HEK293 (cell line): Measurements from ENCODE around the gene SFMBT2.

ENCODE experiments used
- SCRT2 ChIP-seq: fragments of 450-650 bp; formaldehyde crosslinking; IDR thresholded peaks from 2 replicates; pipeline ENCODE4 v1.5.1; 2016; ENCODE audit warnings: missing biosample characterization, missing genetic modification characterization
- ZNF501 ChIP-seq: fragments of 450-650 bp; formaldehyde crosslinking; IDR thresholded peaks from 2 replicates; pipeline ENCODE4 v1.5.1; 2016; ENCODE audit warnings: missing biosample characterization, missing genetic modification characterization
- TF ChIP-seq, protein P1 (sequence below): fragments of 450-650 bp; formaldehyde crosslinking; IDR thresholded peaks from 2 replicates; pipeline ENCODE4 v1.5.1; 2016; ENCODE audit warnings: missing biosample characterization, missing genetic modification characterization
- TF ChIP-seq, protein P2 (sequence below): fragments of 450-650 bp; formaldehyde crosslinking; IDR thresholded peaks from 2 replicates; pipeline ENCODE4 v1.5.1; 2016; ENCODE audit warnings: missing biosample characterization, missing genetic modification characterization
- TF ChIP-seq, protein P3 (sequence below): sonication (generic); formaldehyde crosslinking; IDR thresholded peaks from 2 replicates; pipeline ENCODE4 v1.8.1; 2022; ENCODE audit warnings: mild to moderate bottlenecking, moderate library complexity, missing genetic modification reagents

DNA sequence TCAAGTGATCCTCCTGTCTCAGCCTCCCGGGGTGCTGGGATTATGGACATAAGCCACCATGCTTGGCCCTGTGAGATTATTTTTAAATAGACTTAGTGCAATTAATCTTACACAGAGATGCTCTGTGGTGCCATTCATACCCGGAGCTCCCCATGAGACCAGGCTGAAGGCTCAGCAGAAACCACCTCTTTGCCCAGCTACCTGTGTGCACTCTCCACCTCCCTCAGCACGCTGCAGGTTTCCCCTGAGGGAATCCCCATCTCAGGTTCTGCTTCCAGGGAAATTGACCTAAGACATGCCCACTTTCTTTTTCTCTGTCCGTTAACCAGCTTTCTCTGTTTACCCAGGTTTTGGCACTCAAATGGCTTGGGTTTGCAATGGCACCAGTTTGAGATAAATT is 260.5 kb downstream of the SFMBT2 start:
- TF ChIP-seq, protein P1, sequence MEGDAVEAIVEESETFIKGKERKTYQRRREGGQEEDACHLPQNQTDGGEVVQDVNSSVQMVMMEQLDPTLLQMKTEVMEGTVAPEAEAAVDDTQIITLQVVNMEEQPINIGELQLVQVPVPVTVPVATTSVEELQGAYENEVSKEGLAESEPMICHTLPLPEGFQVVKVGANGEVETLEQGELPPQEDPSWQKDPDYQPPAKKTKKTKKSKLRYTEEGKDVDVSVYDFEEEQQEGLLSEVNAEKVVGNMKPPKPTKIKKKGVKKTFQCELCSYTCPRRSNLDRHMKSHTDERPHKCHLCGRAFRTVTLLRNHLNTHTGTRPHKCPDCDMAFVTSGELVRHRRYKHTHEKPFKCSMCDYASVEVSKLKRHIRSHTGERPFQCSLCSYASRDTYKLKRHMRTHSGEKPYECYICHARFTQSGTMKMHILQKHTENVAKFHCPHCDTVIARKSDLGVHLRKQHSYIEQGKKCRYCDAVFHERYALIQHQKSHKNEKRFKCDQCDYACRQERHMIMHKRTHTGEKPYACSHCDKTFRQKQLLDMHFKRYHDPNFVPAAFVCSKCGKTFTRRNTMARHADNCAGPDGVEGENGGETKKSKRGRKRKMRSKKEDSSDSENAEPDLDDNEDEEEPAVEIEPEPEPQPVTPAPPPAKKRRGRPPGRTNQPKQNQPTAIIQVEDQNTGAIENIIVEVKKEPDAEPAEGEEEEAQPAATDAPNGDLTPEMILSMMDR (tag by site-specific recombination): no peak
- TF ChIP-seq, protein P2, sequence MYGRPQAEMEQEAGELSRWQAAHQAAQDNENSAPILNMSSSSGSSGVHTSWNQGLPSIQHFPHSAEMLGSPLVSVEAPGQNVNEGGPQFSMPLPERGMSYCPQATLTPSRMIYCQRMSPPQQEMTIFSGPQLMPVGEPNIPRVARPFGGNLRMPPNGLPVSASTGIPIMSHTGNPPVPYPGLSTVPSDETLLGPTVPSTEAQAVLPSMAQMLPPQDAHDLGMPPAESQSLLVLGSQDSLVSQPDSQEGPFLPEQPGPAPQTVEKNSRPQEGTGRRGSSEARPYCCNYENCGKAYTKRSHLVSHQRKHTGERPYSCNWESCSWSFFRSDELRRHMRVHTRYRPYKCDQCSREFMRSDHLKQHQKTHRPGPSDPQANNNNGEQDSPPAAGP (tag by site-specific recombination): no peak
- TF ChIP-seq ZNF501 (tag by site-specific recombination): no peak
- TF ChIP-seq SCRT2 (tag by site-specific recombination): no peak
- TF ChIP-seq, protein P3, sequence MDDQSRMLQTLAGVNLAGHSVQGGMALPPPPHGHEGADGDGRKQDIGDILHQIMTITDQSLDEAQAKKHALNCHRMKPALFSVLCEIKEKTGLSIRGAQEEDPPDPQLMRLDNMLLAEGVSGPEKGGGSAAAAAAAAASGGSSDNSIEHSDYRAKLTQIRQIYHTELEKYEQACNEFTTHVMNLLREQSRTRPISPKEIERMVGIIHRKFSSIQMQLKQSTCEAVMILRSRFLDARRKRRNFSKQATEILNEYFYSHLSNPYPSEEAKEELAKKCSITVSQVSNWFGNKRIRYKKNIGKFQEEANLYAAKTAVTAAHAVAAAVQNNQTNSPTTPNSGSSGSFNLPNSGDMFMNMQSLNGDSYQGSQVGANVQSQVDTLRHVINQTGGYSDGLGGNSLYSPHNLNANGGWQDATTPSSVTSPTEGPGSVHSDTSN: no peak
